ENCODE measurements around the gene SLX9.
"Not testable (repeated sequence)": the region's sequence is repeated elsewhere in the genome, so short reads cannot be mapped to it uniquely, and the experiment has no call there.

The SLX9 gene

DNA sequence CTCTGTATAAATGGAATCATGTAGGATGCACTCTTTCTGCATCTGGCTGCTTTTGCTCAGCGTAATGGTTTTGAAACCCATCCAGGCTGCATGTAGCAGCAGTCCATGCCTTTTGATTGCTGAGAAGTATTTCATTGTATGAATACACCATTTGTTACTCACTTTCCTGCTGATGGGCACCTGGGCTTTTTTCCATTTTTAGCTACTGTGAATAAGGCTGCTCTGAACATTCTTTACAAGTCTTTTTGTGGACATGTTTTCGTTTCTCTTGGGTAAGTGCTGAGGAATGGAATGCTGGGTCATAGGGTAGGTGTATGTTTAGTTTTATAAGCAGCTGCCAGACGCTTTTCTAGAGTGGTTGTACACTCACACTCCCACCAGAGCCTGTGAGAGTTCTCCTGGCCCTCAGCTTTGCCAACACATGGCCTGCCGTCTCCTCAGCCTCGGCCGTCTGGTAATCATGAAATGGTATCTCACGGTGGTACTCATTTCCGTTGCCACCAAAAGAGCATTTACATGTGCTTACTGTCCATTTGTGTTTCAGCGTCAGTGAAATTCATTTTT is 22.7 kb downstream of the SLX9 start:
- no peak for DNase-seq

DNA sequence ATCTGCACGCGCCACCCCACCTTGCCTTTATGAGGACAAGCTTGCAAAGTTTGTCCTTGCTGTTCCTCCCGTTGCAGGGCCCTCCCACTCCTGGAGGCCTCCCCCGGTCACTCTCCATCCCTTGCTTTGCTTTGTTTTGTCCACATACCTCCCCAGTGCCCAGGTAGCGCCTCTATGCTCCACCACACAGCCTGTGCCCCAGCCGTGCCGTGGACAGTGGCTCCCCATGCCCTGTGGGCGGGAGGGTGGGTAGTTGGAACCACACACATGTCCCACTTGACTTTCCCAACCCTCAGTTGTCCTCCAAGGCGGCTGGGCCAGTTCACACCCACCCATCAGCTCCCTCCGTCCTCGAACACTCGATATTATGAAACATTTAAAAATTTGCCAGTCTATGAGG is 24.6 kb downstream of the SLX9 start:
- no peak for DNase-seq

DNA sequence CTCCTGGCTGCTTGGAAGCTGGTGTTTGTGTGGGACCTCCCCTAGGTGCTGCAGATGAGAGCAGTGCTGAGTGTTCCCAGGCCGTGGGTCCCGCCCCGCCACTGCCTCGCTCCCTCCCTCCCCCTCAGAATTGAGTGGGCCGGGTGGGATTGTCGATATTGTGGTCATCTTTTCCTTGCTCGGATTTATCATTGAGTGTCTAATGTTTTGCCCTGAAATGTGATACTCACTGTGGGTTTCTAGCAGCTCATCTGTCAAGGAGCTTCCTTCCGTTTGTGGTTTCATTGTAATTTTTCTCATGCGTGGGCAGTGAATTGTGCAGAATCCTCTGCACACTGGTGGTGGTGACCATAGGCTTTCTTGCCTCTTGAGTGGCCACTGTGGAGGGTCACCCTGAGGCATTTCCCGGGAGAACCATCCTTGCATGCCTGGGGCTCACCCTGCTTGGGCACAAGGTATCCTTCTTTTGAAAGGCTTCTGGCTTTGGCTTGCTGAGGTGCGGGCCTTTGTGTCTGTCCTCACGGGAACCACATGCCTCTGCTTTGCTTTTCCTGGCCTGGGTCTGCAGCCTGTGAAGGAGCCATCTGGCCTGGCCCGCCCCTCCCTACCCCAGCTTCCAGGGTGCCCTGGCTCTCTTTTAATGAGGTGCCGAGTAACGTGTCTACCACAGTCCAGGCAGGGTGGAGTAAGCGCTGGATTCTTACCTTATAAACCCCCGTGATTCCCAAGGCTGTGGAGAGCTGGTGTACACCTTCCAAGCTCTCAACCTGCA is 25.6 kb downstream of the SLX9 start:
- no peak for DNase-seq

DNA sequence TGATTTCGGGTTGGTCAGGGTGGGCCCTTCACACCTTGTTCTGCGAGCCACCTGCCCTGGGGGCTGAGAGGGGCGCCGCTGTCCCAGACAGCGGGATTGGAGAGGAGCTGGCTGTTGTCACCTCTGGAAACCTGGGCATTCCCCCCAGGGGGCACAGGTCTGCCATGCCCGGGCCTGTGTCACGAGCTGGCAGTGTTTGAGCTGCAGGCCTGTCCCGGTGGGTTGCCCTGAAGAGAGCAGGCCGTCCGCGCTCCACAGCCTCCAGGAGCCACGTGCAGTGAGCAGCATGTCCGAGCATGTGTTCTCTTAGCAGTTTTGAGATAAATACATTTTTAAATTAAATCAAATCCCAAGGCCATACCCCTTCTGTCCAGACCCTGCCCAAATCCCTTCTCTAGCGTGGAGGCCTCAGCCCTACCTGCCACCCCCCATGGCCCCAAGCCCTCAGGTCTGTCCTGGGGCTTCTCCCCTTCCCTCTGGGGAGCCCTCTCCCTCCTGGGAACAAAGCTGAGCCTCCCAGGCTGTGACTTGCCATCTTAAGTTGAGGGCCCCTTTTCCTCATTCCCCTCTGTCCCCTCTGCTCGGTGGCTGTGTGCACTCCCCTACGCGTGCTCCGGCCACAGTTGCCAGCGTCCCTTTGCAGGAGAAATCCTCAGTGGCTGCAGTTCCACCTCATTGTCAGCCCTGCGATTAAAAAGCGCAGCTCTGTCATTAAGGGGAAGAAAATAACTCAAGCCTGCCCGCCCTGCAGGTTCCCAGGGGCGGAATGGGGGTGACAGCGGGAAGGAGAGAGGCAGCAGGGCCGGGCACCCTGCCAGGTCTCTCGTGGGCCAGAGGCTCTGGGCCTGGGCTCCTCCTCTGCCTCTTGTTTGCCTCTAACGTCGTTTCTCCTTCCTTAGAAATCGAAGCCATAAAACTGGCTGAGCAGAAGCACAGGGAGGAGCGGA is 26.6 kb downstream of the SLX9 start:
- no peak for DNase-seq

DNA sequence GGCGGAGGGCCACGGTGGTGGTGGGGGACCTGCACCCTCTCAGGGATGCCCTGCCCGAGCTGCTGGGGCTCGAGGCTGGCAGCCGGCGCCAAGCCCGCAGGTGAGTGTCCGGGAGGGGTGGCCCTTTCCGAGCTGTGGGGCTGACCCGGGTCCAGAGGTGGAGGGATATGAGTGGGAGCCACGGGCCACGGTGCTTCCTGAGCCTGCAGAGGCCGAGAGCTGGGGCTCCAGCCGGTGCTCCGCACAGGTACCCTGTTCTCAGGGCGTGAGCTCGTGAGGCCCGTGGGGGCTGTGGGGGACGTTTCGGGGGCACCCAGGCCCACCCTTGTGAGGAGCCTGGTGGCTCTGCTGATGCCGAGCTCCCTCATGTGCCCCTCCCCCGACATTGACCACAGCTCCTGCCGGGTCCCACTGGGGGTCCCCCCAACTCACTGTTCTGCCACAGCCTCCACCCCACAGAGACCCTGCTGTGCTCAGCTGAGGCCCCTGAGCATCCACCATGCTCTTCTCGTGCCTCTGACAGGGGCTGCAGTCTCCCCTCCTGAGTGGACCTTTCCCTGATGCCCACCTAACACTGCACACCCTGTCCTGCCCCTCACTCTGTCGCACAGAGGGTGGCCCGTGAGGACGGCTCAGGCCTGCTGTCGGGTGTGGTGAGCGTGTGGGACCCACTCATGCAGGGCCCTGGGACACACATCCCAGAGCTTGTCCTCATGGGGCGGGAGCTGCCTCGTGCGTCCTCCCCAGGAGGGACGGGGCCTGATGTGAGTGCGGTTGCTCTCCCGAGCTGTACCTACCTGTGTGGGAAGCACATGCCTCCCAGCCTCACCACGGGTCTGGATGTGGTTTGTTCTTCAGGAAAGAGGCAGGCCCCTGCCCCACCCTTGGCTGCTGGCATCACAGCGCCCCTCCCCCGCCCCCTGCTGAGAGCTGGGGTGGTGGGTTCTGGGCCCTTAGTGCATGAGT is 27.5 kb downstream of the SLX9 start:
- DNase-seq: no peak

DNA sequence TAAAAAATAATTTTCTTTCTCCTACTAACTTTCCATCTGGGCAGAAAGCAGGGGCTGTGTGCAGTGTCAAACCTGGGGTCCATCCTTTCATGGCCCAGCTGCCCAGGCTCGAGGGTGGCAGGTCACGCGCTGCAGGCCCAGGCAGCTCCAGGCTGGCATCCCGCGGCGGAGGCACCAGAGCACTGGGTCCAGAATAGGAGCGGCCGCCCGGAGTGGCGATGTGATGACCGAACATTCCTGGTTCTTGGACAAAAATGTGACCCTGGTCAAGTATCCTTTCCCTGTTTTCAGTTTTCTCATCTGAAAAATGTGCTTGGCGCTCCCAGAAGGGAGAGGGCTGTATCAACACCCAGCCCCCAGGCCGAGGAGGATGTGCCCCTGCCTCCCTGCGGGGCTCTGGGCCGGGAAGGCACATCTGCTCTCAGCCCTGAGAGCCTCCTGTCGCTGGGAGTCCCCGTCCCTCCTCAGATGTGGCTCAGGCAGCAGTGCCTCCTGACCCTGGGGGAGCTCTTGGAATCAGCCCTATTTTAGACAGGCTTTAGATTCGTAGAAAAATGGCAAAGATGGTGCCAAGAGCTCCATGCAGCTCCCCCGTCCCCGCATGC is 29.3 kb downstream of the SLX9 start:
- DNase-seq: no peak

DNA sequence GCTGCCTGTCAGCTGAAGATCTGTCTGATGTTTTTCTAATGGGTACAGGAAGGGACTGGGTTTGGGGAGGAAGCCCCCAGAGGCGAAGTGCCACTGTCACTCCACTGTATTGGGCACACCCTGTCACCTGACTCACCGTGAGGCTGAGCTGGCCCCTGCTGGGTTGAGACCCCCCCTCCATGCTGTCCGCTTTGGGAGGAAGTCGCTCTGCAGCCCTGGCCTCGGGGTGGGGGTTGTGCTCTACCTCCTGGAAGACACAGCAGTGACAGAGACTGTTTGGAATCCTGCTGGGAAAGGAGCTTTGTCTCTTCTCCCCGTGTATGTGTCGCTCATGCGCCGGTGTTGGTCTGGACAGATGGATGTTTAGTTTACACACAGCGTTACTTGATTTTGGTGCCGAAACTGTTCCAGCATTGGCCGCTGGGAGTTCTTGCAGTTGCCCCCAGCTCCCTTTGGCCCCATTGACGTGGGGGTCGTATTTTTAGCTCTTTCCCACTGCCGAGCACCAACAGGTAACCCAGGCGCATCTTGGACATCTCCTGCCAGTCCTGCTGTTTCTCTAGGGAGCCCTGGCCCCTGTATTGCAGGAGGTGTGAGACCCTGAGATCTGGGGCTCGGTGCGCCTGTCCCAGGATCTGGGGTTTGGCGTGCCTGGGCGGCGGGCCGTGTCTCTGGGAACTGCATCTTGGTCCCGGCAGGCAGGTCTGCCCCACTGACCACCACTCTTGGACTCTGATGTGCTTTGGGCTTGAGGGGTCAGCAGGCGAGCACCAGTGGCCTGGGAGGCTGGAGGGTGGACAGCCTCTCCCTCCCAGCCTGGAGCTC is 30.3 kb downstream of the SLX9 start:
- DNase-seq: no peak

DNA sequence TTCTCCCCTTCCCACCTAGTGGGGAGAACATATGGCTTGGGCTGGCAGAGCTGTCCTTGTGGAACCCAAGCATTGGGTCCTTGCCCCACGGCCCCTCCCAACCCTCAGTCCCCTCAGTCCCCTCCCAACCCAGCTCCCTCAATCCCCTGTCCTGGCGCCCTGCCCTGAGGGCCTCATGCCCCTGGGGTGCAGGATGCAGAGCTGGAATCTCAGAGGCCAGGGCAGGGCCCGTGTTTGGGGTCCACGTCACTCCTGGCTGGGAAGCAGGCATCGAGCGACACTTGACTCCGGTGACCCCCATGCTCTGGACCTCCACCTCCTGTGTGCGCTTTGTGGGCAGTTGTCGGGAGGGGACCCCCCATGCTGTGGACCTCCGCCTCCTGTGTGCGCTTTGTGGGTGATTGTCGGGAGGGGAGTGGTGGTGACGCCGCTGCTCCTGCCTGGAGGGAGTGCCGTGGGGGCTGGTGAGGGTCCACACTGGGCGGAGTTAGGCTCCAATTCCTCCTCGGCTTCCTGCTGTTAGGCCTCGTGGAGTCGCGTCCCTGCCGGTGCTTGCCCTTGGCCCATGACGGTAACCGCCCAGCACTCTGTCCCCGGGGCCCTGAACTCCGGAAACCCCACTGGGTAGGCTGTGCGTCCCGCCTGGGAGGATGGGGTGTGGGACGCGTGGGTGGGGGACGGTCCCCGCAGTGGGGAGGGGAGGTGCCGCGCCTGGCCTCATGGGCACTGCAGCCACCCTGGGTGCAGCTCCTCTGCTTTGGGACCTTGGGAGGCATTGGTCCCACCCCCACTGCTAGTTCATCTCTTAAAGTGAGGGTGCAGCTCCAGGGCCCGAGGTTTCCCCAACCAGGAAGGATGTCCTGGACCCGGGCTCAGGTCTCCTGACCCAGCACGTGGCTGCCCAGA is 31.2 kb downstream of the SLX9 start:
- DNase-seq: no peak

DNA sequence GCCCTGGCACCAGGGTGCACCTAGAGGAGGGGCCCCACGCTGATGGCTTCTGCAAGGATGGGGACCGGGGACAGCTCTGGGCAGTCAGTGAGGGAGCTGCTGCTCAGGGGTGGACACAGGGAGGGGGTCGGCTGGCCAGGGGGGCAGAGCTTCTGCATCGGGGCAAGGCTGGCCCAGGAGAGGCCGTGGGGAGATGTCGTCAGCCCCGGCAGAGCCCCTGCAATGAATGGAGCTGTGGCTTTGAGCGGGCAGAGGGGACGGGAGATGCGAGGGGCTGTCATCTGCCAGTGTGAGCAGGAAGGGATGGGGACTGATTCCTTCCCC is 31.8 kb downstream of the SLX9 start:
- DNase-seq: no peak

DNA sequence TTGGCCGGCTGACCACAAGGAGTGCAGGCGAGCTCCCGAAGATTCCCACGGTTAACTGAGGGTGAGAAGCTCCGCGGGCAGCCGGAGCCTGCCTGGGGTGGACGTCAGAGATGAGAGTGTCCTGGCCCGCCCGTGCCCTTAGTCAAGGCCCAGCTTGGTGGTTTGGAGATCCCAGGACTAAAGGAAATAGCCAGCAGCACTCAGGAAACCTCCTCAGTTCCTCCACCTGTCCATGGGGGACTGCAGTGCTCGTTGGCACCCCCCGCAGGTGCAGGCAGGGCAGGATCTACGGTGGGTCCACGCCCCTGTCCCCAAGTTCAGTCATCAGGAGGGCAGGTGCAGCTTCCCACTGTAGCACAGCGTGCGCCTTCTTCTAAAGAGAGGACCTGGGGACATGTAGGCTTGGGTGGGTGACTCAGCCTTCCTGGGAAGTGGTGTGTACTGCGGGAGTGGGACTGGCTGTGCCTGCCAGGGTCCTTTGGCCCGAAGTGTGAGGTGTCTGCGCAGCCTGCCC is 32.5 kb downstream of the SLX9 start:
- DNase-seq: no peak

DNA sequence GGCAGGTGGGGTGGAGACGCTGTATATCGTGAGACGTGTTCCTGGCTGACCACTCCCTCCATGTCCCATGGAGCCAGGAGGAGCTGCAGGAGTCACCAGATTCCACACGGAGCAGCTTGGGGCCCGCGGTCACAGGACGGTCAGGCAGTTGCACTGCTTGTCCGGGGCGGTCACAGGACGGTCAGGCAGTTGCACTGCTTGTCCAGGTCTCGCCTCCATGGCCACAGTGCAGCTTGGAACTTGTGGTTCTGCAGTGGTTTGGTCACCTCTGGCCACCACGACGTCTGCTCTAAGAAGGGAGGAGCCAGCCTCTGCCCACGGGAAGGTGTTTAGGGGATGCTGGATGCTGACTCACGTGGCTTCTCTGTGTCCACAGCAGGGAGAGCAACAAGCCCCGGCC is 33.0 kb downstream of the SLX9 start:
- no peak for DNase-seq

DNA sequence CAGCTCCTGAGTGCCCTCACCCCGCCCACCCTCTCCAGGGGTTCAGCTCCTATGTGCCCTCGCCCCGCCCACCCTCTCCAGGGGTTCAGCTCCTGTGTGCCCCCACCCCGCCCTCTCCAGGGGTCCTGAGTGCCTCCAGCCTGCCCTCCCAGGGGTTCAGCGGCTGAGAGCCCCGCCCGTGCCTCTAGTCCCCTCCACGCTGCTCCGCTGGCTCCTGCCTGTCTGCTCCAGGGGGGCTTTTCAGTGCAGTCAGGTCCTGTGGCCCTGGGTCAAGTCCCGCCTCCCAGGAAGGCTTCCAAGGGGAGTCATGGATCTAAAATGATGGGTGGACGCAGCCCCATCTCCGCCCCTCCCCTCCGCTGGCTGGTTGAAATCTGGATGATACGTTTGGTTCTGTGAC is 33.8 kb downstream of the SLX9 start:
- DNase-seq: no peak

DNA sequence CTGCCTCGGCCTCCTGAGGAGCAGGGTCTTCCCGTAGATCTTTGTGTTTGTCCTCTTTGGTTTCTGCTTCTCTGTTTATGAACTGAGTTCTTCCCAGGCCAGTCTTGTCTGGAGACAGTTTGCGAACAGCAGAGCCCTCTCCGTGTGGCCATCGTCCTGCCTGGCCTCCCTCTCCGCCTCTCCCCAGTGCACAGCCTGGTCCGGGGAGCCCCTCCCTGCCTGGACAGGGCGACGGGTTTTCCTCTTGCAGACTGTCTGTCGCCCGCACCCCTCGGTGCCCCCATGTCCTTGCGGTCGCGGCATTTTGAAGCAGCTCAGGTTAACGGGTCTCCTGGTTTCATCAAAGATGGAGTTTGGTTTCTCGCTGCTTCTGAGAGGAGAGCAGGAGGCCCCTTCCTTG is 34.8 kb downstream of the SLX9 start:
- no peak for DNase-seq

DNA sequence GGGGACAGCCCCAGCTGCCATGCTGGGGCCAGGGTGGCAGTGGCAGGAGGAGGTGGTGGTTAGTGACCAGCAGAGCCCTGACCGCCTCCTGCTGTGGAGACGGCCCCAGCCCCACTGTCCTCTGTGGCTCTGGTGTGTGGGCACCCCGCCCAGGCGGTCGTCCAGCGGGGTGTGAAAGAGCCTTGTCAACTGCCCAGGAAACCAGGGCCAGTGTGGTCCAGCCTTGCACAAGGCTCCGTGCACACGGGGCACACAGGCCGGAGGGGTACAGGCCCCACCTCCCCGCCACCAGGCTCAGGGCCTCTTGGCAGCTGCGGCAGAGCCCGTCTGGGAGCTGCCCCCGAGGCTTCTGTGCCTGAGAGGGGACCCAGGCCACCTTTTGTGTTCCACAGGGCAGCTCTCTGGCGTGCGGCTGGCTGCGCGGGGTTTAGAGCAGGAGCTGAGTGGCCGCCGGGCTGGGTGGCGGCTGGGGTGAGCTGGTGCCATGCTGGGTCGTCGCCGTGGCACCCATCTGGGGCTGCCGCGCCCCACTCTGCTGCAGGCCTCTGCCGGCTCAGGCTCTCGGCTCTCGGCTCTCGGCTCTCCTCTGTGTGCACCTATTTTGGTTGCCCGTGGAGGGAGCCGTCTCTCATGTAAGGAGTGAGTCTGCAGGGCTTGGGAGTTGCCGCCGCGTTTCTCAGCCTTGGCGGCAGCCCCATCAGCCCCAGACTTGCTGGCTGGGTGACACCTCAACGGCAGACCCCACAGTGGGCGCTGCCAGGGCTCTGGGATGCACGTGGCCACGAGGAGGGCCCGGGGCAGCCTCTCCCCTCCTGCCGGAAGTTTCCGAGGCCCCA is 36.1 kb downstream of the SLX9 start:
- DNase-seq: no peak

DNA sequence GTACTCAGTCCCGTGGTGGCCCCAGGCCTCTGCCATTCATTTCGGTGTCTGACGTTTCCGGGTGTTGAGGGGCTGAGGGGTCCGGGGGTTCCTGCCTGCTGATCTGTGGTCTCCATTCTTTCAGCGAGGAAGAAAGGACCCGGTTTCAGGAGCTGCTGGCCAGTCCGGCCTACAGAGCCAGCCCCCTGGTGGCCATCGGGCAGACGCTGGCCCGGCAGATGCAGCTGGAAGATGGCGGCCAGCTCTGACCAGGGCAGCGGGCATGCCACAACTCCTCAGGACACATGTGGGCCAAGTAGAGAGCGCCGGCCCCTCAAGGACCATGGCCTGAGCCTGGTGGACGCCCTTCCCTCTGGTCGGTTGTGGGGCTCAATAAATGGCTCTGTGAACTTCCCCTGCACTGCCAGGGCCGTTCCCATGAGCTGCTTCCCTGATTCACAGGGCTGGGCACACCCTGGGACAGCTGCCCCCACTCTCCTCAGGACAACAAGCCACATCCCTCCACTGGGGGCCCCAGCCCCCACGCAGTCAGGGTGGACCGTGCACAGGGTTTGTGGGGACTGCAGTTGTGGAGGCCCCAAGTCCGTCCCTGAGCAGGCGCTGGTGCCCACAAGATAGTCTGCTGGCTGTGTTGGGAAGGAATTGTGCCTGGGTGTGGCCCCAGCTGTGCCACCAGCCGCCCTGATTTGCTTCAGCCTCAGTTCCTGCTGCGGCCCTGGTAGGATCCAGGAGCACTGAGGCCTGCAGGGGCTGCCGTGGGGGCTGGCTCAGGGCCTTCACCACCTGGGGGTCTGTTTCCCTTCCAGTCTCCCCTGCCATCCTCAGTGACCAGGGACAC is 36.9 kb downstream of the SLX9 start:
- DNase-seq: not testable (repeated sequence)

DNA sequence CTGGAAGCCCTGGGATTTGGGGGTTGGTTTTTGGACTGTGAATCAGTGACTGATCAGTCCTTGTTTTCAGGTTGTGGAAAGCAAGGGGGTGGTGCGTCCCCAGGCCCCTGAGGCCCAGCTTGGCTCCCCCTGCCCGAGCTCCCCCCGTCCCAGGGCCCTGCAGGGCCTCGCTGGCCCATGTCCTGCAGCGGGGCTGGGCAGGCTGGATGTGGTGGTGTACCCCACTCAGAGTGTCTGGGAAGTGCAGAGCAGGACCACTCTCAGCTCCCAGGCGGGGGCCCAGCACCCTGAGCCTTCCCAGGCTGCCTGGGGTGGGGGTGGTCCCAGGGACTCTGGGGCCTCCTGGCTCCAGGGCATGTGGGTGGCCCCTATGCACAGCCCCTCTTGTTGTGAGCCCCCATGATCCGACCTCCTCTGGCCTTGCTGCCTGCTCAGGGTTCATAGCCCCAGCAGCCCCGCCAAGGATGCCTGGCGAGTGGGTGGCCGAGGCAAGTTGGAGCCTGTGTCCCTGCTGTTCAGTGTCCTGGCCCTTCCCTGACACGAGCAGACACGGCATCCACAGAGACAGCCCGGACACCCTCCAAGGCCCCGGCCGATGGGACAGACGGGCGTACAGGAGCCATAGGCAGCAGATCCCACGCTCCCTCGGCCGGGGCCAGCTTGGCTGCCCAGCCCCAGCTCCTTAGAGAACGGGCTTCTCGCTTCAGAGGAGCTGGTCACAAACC is 37.9 kb downstream of the SLX9 start:
- DNase-seq: no peak
